ENCODE results near the gene MAP2K1.

DNA sequence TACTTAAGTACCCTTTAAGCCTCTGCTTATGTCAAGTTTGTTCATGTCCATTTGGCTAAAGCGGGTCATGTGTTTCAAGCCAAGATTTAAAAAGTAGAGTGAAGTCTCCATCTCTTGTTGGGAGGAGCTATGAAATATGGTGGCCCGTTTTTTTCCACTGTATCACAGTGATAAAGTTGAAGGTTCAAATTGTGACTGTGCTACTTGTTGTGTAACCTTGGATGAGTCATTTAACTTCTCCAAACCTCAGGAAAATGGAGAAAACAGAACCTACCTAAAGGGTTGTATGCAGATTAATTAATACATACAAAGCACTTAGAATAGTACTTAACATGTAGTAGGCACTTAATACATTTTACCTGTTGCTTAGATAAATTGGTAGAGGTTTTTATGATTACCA is 67.4 kb downstream of the MAP2K1 start:
- TF ChIP-seq CTCF (conservative IDR thresholded peaks at IDR 0.05; ENCODE audit: low read depth, low read length) (no peak), EZH2 (IDR thresholded peaks at IDR 0.05; ENCODE audit: borderline replicate concordance, low read depth, low read length, poor library complexity, severe bottlenecking) (no peak)

Measured in A673 (cell line).